Psoas muscle (tissue), 8 donors: ENCODE measurements around the gene MYO1D. TPM values are rescaled to one million over a fixed set of nuclear protein-coding genes. Genes with fewer than 3 reads are reported as not detected.
A peak's percentile ranks its signal among the peaks of the same experiment; 100 is the strongest.
"Not testable (repeated sequence)": the region's sequence is repeated elsewhere in the genome, so short reads cannot be mapped to it uniquely, and the experiment has no call there.

Experiments used
- ATAC-seq, 4 donors: fragments of 200-7000 bp; cut with Tn5 transposase; one replicate each; pipeline ENCODE4 v1.9.1; 2020; ENCODE audit warnings: moderate library complexity in 3 of 4, mild to moderate bottlenecking in 2 of 4
- DNase-seq, 2 donors: peaks; one replicate each; pipeline ENCODE4 v3.0.0-alpha.2; 2020
- H3K27ac ChIP-seq: fragments of 200-600 bp; one replicate; pipeline ENCODE4 v1.8.0; 2022
- H3K27me3 ChIP-seq, 3 donors: fragments of 200-600 bp in 1 of 3; one replicate each; pipeline versions ENCODE4 v1.6.1 to v1.8.0; 2013 to 2022; ENCODE audit warnings: low read length in 2 of 3, mild to moderate bottlenecking in 2 of 3, moderate library complexity in 1 of 3; ENCODE audit not compliant: insufficient read depth in 3 of 3
- H3K36me3 ChIP-seq, 2 donors: fragments of 200-600 bp in 1 of 2; one replicate each; pipeline versions ENCODE4 v1.6.1 to v1.8.0; 2013 to 2022; ENCODE audit warnings: low read depth in 1 of 2, mild to moderate bottlenecking in 1 of 2, moderate library complexity in 1 of 2; ENCODE audit not compliant: insufficient read depth in 1 of 2
- H3K4me1 ChIP-seq: fragments of 200-600 bp; one replicate; pipeline ENCODE4 v1.8.0; 2022
- H3K4me3 ChIP-seq: fragments of 200-600 bp; one replicate; pipeline ENCODE4 v1.8.0; 2022; ENCODE audit warnings: mild to moderate bottlenecking
- H3K9me3 ChIP-seq: fragments of 200-600 bp; one replicate; pipeline ENCODE4 v1.8.0; 2022
- CTCF ChIP-seq: fragments of 200-600 bp; IDR thresholded peaks from one replicate; pipeline ENCODE4 v1.8.0; 2022; ENCODE audit warnings: antibody characterized with exemption
- WGBS, 3 donors: extraction: QIAGEN DNeasy Blood & Tissue Kit; methylation state at CpG; one replicate each; pipeline versions ENCODE4 v1.1.6 to v1.1.7; 2013; 5-methylcytosine and 5-hydroxymethylcytosine counted together
- intact Hi-C, 2 donors: fragments of 100-400 bp; cut with DNase I; formaldehyde crosslinking; loops; one replicate each; pipeline versions ENCODE4 v1.11.0 to v1.14.2; 2022
- polyA plus RNA-seq, 3 donors: library from polyadenylated mRNA; stranded (reverse); fragments of 200-250 nt; gene quantifications; one replicate each; pipeline ENCODE4 v1.2.3, GENCODE V29; 2013
- total RNA-seq, 4 donors: library from RNA; stranded (reverse); fragmentation: NEBNext Ultra II Directional in 2 of 4; extraction: Animal tissue kit (Norgen Biotek cat#: 25700) in 2 of 4; gene quantifications; one replicate each; pipeline versions ENCODE4 v1.2.1 to v1.2.4, GENCODE V29; 2021 to 2023
- donor health status: healthy with polysubstance abuse.
- donor health status: DM: no; HTN: no; CAD: no; lungs with moderate emphysema.
- donor health status: Bipolar disorder and iron deficiency.
- donor health status: healthy.
- donor health status: DM: yes; HTN: yes; CAD: no.
- donor health status: DM: no; HTN: no; CAD: no.
- donor health status: DM: no; HTN: no; CAD: no.
- donor health status: DM: yes; HTN: yes; CAD: no.

MYO1D gene
- total and polyA plus RNA-seq, 7 donors = 1.8 to 5.9 (median 4.1) TPM

GRCh38 chr17:32826076-32826475, 50.8 kb downstream of the MYO1D start:
- Histone ChIP-seq H3K27me3 (peaks cover 0 to 3% (median 3%) of the 10 kb centered on the region in 3 donors), H3K27ac (no peak overlapping the region), H3K9me3 (no peaks in the 10 kb centered on the region), H3K4me1 (no peaks in the 10 kb centered on the region), H3K36me3 (no peaks in the 10 kb centered on the region), H3K4me3 (no peak overlapping the region)
- TF ChIP-seq CTCF = no peak
- intact Hi-C loops = no loop called here
- DNase-seq = no peak
- ATAC-seq = no peak

GRCh38 chr17:32824334-32824733, 52.6 kb downstream of the MYO1D start:
- TF ChIP-seq CTCF = no peak
- Histone ChIP-seq H3K9me3 (no peaks in the 10 kb centered on the region), H3K4me3 (no peak overlapping the region), H3K4me1 (no peaks in the 10 kb centered on the region), H3K36me3 (no peaks in the 10 kb centered on the region), H3K27me3 (peaks cover 0 to 3% (median 3%) of the 10 kb centered on the region in 3 donors), H3K27ac (no peak overlapping the region)
- no peak for ATAC-seq
- 93 to 95% (median 93%) methylated on average over 3 of the region's 3 CpGs for WGBS, 3 donors
- DNase-seq = no peak
- intact Hi-C loops = no loop called here

- no peak for DNase-seq
- Histone ChIP-seq H3K27me3 (peaks cover 0 to 3% (median 3%) of the 10 kb centered on the region in 3 donors), H3K4me3 (peak overlapping the region; percentile 41), H3K9me3 (no peaks in the 10 kb centered on the region), H3K36me3 (no peaks in the 10 kb centered on the region), H3K4me1 (peaks cover 12% of the 10 kb centered on the region), H3K27ac (no peak overlapping the region)
- no peak for ATAC-seq
- intact Hi-C loops = no loop called here
- 55 to 72% (median 62%) methylated on average over 2 of the region's 2 CpGs for whole genome bisulfite sequencing, 3 donors
- TF ChIP-seq CTCF = no peak
These were observed 53.9 kb downstream of the MYO1D start for GRCh38 chr17:32822996-32823395.

GRCh38 chr17:32821987-32822934, 54.7 kb downstream of the MYO1D start:
- H3K36me3 ChIP-seq, intact Hi-C loops, H3K9me3 ChIP-seq, H3K27ac ChIP-seq, ATAC-seq, H3K27me3 ChIP-seq: not testable (repeated sequence)
- peak; percentile 36 to 56 for DNase-seq
- H3K4me3 ChIP-seq = peak overlapping the region; percentile 41
- 8 to 14% (median 13%) methylated on average over 53 to 80 of the region's 82 CpGs for WGBS, 3 donors
- peaks cover 12% of the 10 kb centered on the region for H3K4me1 ChIP-seq

- Histone ChIP-seq H3K27me3 (peaks cover 0 to 3% (median under 1%) of the 10 kb centered on the region in 3 donors), H3K36me3 (no peaks in the 10 kb centered on the region), H3K4me3 (no peak overlapping the region), H3K4me1 (peaks cover 12% of the 10 kb centered on the region), H3K27ac (no peak overlapping the region), H3K9me3 (no peaks in the 10 kb centered on the region)
- ATAC-seq (no peak), DNase-seq (no peak)
- intact Hi-C loops = no loop called here
- 89 to 98% (median 95%) methylated on average over 2 of the region's 2 CpGs for WGBS, 3 donors
- no peak for TF ChIP-seq CTCF
These were observed 56.5 kb downstream of the MYO1D start for GRCh38 chr17:32820440-32820839.
